Measurements from ENCODE around the gene CEP83.

The CEP83 gene

DNA sequence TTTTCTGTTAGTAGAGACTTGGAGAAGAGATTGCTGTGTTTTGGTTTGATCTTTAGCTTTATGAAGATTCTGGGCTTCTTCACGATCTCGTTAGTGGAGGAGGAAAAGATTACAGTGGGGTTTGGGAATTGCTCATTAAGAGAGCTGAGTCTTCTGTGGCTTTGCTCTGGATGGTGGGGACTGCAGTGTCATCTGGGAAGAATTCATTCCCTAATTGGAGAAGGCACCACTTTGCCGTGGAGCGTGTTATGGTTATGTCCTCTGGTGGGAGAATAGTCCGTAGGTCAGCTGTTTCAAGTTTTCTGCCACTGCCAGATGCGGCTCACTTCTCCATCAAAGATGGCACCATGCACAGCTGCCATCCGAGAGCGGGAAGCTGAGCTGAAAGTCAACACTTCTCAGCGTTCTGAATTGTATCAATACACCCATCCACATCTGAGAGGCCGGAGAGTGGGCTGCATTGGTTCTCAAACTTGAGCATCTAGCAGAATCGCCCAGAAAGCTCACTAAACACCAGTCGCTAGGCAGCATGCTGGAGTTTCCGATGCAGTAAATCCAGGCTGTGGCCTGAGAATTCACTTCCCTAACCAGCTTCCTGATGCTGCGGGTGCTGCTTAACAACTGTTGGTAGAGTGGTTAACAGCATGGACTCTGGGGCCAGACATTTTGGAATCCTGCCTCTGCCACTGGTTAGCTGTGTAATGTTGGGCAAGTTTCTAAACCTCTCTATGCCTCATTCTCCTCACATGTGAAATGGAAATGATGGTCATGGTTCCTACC is 193.5 kb downstream of the CEP83 start (continued):
- TF ChIP-seq, protein P1, sequence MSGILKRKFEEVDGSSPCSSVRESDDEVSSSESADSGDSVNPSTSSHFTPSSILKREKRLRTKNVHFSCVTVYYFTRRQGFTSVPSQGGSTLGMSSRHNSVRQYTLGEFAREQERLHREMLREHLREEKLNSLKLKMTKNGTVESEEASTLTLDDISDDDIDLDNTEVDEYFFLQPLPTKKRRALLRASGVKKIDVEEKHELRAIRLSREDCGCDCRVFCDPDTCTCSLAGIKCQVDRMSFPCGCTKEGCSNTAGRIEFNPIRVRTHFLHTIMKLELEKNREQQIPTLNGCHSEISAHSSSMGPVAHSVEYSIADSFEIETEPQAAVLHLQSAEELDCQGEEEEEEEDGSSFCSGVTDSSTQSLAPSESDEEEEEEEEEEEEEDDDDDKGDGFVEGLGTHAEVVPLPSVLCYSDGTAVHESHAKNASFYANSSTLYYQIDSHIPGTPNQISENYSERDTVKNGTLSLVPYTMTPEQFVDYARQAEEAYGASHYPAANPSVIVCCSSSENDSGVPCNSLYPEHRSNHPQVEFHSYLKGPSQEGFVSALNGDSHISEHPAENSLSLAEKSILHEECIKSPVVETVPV (CRISPR knock-in tag; IDR thresholded peaks at IDR 0.05) = no peak

DNA sequence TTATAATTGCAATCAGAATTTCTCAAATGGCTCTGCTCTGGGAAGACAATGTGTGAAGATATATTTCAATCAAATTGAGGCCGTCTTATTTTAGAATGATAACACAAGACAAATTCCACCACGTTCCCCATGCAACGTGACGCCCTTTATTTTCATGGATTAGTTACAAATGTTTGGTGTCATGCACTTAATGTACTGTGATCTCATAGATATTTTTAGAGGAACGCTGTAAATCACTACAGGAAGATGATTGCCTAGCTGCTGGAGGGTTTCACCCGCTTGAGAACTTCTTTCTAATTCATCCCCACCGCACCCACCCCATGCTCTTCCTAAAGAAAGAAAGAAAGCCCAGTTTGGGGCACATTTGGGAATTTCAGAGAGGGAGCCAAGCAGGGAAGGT is 194.1 kb downstream of the CEP83 start:
- no peak for ATAC-seq
- TF ChIP-seq ARNTL (CRISPR knock-in tag; IDR thresholded peaks at IDR 0.05; ENCODE audit: borderline replicate concordance, low read depth) (no peak), OSR1 (CRISPR knock-in tag; IDR thresholded peaks at IDR 0.05) (no peak), CSDC2 (CRISPR knock-in tag; IDR thresholded peaks at IDR 0.05) (no peak), ZFP30 (CRISPR knock-in tag; IDR thresholded peaks at IDR 0.05) (no peak), RARB (CRISPR knock-in tag; IDR thresholded peaks at IDR 0.05) (no peak), ZNF565 (CRISPR knock-in tag; conservative IDR thresholded peaks at IDR 0.05; ENCODE audit: low read depth) (no peak), CREB5 (CRISPR knock-in tag; IDR thresholded peaks at IDR 0.05; ENCODE audit: low read depth) (no peak), ZC3H10 (CRISPR knock-in tag; IDR thresholded peaks at IDR 0.05) (no peak), ZNF70 (CRISPR knock-in tag; IDR thresholded peaks at IDR 0.05) (no peak), TSHZ2 (CRISPR knock-in tag; IDR thresholded peaks at IDR 0.05) (no peak)
- TF ChIP-seq, protein P1 (CRISPR knock-in tag; IDR thresholded peaks at IDR 0.05) = no peak

GRCh38 chr12:94264736-94265485 is 194.8 kb downstream of the CEP83 start:
- no peak for ATAC-seq
- TF ChIP-seq ZNF565 (CRISPR knock-in tag; conservative IDR thresholded peaks at IDR 0.05; ENCODE audit: low read depth) = no peak

DNA sequence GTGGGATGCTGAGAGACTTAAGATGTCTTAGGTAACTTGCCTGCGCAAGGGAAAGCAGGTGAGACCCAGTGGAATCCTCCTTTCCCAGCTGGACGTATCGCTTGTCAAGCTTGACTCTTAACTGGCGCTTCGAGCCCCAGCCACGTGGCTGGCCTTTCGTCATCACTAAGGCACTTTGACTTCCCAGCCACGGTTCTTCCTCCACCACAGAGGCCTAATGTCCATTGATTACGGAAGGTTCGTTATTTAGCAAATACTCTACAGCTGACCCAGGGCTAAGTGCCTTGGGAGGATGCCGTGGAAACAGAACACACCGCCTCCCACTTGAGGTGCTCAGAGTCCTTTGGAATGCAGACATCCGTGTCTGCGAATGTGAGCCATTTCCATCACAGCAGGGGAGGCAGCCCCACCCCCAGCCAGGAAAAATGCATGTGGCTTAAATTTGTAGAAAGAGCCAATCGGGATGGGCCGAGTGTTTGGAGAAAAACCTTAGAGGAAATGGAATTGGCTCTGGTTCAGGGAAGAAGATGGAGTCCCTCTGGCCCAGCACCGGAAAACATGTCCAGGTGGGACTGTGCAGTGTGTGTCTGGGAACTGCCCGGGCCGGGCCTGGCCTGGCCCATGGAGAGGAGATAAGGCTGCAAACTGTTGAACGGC is 195.6 kb downstream of the CEP83 start:
- TF ChIP-seq ZFP3 (CRISPR knock-in tag; IDR thresholded peaks at IDR 0.05) (no peak), ZNF8 (CRISPR knock-in tag; IDR thresholded peaks at IDR 0.05) (no peak)
- no peak for ATAC-seq

- TF ChIP-seq SNAI2 (CRISPR knock-in tag; IDR thresholded peaks at IDR 0.05) (no peak), ZNF70 (CRISPR knock-in tag; IDR thresholded peaks at IDR 0.05) (no peak), GLIS3 (CRISPR knock-in tag; IDR thresholded peaks at IDR 0.05) (no peak), TOX (CRISPR knock-in tag; IDR thresholded peaks at IDR 0.05; ENCODE audit: borderline replicate concordance) (no peak)
- ATAC-seq = no peak
Observed at GRCh38 chr12:94263011-94263811, 196.5 kb downstream of the CEP83 start.
